Thoracic aorta (tissue), 2 donors: ENCODE data around the gene PDE4D. TPM values are rescaled to one million over a fixed set of nuclear protein-coding genes. Genes with fewer than 3 reads are reported as not detected.

Experiments used
- ATAC-seq: fragments of 150-250 bp; one replicate; pipeline ENCODE4 v1.8.0; 2017; ENCODE audit warnings: low read depth; ENCODE audit not compliant: insufficient number of reproducible peaks, low FRiP score
- DNase-seq: peaks from one replicate; pipeline ENCODE4 v3.0.0-alpha.2; 2020; ENCODE audit warnings: low spot score
- H3K27ac ChIP-seq, 2 donors: fragments of 200-600 bp; sonication (generic); 1 replicate in 1 of 2; 2 replicates in 1 of 2; pipeline ENCODE4 v1.5.1; 2016; ENCODE audit warnings: mild to moderate bottlenecking in 2 of 2, moderate library complexity in 2 of 2
- H3K27me3 ChIP-seq: fragments of 200-600 bp; sonication (generic); replicated peaks from 2 replicates; pipeline ENCODE4 v1.6.0; 2016; ENCODE audit warnings: mild to moderate bottlenecking; ENCODE audit not compliant: insufficient read depth
- H3K36me3 ChIP-seq: fragments of 200-600 bp; sonication (generic); one replicate; pipeline ENCODE4 v1.5.1; 2016
- H3K4me1 ChIP-seq, 2 donors: fragments of 200-600 bp; sonication (generic); 1 replicate in 1 of 2; 2 replicates in 1 of 2; pipeline versions ENCODE4 v1.5.1 to v1.6.0; 2016; ENCODE audit warnings: low read depth in 2 of 2, mild to moderate bottlenecking in 1 of 2; ENCODE audit not compliant: control insufficient read depth in 1 of 2
- H3K4me3 ChIP-seq: fragments of 200-600 bp; sonication (generic); 2 replicates; pipeline ENCODE4 v1.5.1; 2016; ENCODE audit warnings: mild to moderate bottlenecking
- H3K9me3 ChIP-seq: fragments of 200-600 bp; sonication (generic); 2 replicates; pipeline ENCODE4 v1.5.1; 2016
- total RNA-seq, 2 donors: library from RNA; depleted of rRNA; stranded (reverse); fragments of >200 nt; gene quantifications; one replicate each; pipeline versions ENCODE4 v1.1.0 to v1.2.3, GENCODE V29; 2016
- TF ChIP-seq, protein P1 (sequence below): fragments of 200-600 bp; sonication (generic); IDR thresholded peaks from one replicate; pipeline ENCODE4 v1.5.1; 2019; ENCODE audit warnings: antibody characterized with exemption

The PDE4D gene
- total RNA-seq, 2 donors from 2014 or later, result 34.0 to 85.8 TPM

GRCh38 chr5:58939664-58940063 is 953.9 kb downstream of the PDE4D start:
- H3K36me3 ChIP-seq, result no peaks in the 10 kb centered on the region
- TF ChIP-seq, protein P1, sequence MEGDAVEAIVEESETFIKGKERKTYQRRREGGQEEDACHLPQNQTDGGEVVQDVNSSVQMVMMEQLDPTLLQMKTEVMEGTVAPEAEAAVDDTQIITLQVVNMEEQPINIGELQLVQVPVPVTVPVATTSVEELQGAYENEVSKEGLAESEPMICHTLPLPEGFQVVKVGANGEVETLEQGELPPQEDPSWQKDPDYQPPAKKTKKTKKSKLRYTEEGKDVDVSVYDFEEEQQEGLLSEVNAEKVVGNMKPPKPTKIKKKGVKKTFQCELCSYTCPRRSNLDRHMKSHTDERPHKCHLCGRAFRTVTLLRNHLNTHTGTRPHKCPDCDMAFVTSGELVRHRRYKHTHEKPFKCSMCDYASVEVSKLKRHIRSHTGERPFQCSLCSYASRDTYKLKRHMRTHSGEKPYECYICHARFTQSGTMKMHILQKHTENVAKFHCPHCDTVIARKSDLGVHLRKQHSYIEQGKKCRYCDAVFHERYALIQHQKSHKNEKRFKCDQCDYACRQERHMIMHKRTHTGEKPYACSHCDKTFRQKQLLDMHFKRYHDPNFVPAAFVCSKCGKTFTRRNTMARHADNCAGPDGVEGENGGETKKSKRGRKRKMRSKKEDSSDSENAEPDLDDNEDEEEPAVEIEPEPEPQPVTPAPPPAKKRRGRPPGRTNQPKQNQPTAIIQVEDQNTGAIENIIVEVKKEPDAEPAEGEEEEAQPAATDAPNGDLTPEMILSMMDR, result no peak
- DNase-seq, result no peak
- no peaks in the 10 kb centered on the region for H3K9me3 ChIP-seq
- H3K4me1 ChIP-seq, result peaks cover 0 to 4% of the 10 kb centered on the region in 2 donors
- H3K27ac ChIP-seq, result no peak overlapping the region
- H3K4me3 ChIP-seq, result no peak overlapping the region
- no peaks in the 10 kb centered on the region for H3K27me3 ChIP-seq
- ATAC-seq, result no peak

GRCh38 chr5:58938563-58939424 is 954.7 kb downstream of the PDE4D start:
- TF ChIP-seq, protein P1, result no peak
- H3K27ac ChIP-seq, result no peak overlapping the region
- H3K36me3 ChIP-seq, result no peaks in the 10 kb centered on the region
- H3K4me1 ChIP-seq, result peaks cover 0 to 4% of the 10 kb centered on the region in 2 donors
- no peak overlapping the region for H3K4me3 ChIP-seq
- ATAC-seq, result no peak
- no peaks in the 10 kb centered on the region for H3K9me3 ChIP-seq
- DNase-seq, result no peak
- no peaks in the 10 kb centered on the region for H3K27me3 ChIP-seq

- Histone ChIP-seq H3K36me3 (no peaks in the 10 kb centered on the region), H3K4me1 (peaks cover 0 to 4% of the 10 kb centered on the region in 2 donors), H3K27ac (no peak overlapping the region), H3K9me3 (no peaks in the 10 kb centered on the region), H3K27me3 (no peaks in the 10 kb centered on the region), H3K4me3 (no peak overlapping the region)
- ATAC-seq (no peak), DNase-seq (no peak)
- TF ChIP-seq, protein P1, result no peak
These were observed 956.4 kb downstream of the PDE4D start for GRCh38 chr5:58937031-58937681.

DNA sequence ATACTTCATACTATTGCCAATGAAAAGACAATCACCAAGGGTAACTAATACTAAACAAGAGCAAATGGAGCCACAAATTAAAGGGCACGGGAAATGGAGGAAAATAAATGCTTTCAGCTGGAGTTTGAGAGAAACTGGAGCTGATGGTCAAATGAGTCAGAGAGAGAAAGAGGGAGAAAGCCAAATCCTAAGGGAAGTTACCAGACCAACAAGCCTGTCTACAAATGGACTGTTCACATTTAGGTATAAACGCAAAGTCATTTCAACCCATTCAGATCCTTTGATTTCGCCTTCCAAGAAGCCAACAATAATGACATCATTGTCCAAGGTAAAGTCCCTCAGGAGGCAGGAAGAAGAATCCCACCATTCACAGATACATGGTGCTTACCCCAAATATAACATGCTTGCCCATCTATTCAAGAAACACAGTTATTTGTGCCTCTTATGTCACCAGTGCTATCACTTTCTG is 958.9 kb downstream of the PDE4D start:
- no peak overlapping the region for H3K27ac ChIP-seq
- H3K27me3 ChIP-seq, result no peaks in the 10 kb centered on the region
- DNase-seq (no peak), ATAC-seq (no peak)
- TF ChIP-seq, protein P1, result no peak
- H3K9me3 ChIP-seq, result no peaks in the 10 kb centered on the region
- no peak overlapping the region for H3K4me3 ChIP-seq
- H3K4me1 ChIP-seq, result no peaks in the 10 kb centered on the region
- H3K36me3 ChIP-seq, result no peaks in the 10 kb centered on the region

GRCh38 chr5:58933891-58934628 is 959.5 kb downstream of the PDE4D start:
- Histone ChIP-seq H3K4me1 (no peaks in the 10 kb centered on the region), H3K36me3 (no peaks in the 10 kb centered on the region), H3K9me3 (no peaks in the 10 kb centered on the region), H3K27ac (no peak overlapping the region), H3K4me3 (no peak overlapping the region), H3K27me3 (no peaks in the 10 kb centered on the region)
- ATAC-seq (no peak), DNase-seq (no peak)
- TF ChIP-seq, protein P1, result no peak
